GM19452 (cell line): ENCODE measurements around the gene EHD2.

ENCODE experiments used
- ATAC-seq: cut with Tn5 transposase; IDR thresholded peaks from one replicate; pipeline ENCODE4 v1.9.1; 2021; ENCODE audit not compliant: unreplicated experiment

EHD2 gene

GRCh38 chr19:47687906-47688305 lies 25.3 kb upstream of the EHD2 start:
- ATAC-seq: no peak

- no peak for ATAC-seq
These were observed 22.1 kb upstream of the EHD2 start for GRCh38 chr19:47691090-47691489.

- no peak for ATAC-seq
These were observed 21.4 kb upstream of the EHD2 start for GRCh38 chr19:47691782-47692181.

DNA sequence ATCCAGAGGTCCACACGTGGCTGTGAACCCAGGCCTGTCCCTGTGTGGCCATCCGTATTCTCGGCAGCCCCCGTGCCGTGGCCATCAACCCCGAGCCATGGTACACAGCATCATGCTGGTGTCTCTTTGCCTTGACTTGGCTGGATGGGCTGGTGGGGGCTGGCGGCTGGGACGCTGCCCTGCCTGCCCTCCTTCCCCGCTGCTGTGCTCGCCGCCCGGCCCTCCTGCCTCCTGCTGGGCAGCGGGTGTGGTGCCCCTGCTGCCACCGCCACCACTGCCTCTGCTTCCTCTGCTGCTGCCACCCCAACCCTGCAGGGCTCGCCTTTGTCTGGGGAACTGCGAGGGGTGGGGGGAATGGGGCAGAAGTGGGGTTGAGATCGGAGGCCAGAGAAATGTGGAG lies 19.7 kb upstream of the EHD2 start:
- ATAC-seq: no peak

- no peak for ATAC-seq
These were observed 19.3 kb upstream of the EHD2 start for GRCh38 chr19:47693903-47694302.

DNA sequence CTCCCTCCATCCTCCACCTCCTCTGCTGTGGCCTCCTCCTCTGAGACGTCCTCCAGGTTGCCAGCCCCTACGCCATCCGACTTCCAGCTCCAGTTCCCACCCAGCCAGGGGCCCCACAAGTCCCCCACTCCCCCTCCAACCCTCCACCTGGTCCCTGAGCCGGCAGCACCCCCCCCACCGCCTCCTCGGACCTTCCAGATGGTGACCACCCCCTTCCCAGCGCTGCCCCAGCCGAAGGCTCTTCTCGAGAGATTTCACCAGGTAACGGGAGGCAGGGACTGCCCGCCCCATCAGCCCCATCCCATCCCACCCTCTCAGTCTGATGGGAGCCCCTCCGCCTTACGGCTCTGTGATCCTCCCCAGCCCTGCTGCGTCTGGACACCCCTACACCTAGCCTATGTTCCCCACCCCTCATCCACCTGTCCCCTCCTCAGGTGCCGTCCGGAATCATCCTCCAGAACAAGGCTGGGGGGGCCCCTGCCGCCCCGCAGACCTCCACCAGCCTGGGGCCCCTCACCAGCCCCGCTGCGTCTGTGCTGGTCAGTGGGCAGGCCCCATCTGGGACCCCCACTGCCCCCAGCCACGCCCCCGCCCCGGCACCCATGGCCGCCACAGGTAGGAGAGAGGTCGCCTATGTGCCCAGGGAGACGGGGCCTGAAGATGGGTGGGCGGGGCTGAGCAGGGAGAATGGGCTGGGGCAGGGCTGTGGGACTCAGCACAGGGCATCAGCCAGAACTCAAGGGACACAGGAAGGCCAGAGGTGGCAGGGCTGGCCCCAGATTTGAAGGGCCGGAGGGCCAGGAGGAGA lies 18.6 kb upstream of the EHD2 start:
- ATAC-seq: no peak

DNA sequence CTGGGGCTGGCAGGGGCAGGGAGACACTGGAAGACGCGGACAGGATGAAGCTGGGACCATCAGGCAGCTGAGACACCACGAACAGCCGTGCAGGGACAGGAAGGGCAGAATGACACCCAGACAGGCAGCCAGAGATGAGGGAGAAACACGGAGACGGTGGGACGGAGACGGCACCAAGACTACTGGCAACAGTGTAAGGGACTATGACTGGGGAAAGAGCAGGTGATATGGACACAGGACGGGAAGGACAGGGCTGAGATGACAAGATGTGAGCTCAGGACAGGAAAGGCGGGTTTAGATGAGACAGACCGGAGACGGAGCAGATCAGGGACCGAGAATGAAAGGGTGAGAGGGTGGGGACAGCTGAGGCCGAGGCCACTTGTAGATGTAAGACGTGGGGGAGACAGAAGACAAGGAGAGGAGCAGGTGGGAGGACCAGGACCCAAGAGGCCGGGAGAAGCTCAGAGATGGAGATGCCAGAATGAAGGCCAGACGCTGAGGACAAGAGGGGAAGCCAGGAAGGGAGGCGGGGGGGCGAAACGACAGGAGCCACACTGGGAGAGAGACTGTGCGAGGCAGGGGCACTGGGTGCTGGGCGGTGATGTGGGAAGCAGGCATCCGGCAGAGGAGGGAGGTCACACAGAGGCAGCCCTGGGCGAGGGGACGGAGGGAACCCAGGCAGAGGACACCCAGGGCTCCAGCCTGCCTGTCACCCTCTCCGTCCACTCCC lies 17.5 kb upstream of the EHD2 start:
- no peak for ATAC-seq

GRCh38 chr19:47696635-47697034 lies 16.6 kb upstream of the EHD2 start:
- ATAC-seq: no peak

DNA sequence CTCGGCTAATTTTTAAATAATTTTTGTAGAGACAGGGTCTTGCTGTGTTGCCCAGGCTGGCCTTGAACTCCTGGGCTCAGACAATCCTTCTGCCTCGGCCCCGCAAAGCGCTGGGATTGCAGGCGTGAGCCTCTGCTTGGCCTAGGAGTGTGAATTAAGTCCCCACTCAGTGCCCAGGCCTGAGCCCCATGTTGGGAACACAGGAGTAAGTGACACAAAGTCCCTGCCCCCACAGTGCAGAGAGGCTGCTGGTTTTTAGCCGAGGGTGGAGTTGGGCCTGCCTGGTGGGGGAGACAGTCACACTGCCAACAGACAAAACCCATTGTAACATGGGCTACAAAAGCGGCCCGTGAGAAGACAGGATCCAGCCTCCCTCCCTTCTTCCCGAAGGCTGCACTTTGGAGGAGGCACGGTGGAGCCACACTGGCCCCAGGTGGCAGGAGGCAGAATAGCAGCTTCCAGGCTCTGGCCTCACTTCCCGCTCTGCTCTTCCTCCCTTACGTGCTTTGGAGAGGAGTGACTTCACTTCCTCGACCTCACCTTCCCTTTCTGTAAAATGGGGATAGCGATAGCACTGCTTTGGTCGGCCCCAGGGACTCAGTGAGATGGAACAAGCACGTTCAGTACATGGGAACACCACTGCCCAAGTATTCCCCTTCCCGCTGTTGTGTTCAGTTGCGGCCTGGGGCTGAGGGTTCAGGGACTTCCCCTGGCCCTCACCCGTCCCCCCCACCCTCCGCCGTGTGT lies 15.2 kb upstream of the EHD2 start:
- ATAC-seq: no peak

GRCh38 chr19:47698631-47699359 lies 14.4 kb upstream of the EHD2 start:
- ATAC-seq: no peak

- no peak for ATAC-seq
These were observed 13.8 kb upstream of the EHD2 start for GRCh38 chr19:47699360-47699917.

GRCh38 chr19:47700934-47701716 lies 12.1 kb upstream of the EHD2 start:
- no peak for ATAC-seq

DNA sequence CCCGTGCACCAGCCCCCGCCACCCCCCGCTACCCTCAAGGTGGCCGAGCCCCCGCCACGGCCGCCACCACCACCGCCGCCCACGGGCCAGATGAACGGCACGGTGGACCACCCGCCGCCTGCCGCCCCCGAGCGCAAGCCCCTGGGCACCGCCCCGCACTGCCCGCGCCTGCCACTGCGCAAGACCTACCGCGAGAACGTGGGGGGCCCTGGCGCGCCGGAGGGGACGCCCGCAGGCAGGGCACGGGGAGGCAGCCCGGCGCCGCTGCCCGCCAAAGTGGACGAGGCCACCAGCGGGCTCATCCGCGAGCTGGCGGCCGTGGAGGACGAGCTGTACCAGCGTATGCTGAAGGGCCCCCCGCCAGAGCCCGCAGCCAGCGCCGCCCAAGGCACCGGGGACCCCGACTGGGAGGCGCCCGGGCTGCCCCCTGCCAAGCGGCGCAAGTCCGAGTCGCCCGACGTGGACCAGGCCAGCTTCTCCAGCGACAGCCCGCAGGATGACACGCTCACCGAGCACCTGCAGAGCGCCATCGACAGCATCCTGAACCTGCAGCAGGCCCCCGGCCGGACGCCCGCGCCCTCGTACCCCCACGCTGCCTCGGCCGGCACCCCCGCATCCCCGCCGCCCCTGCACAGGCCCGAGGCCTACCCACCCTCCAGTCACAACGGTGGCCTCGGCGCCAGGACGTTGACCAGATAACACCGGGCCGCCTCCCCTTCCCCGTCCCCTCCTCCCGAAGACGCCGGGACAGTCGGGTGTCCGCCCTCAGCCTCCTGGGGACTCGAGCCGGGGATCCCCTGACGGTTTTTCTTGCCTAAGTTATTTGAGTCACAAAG lies 11.3 kb upstream of the EHD2 start:
- ATAC-seq: no peak

DNA sequence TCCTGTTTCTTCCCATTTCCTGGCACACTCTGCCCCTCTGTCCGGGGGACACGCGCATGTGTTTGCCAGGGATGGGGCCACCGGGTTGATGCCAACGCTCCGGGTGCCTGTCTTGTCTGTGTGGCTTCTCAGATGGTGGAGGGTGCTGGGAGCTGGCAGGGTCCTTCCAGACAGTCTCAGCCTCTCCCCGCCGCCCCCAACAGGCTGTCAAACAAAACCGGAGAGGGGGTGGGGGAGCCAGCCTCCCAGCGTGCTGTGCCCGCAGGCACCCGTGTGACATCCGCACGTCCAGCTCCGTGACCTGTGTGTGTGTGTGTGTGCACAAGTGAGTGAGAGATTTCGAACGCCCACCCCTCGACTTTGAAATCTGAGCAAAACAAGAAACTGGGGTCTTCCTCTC lies 10.6 kb upstream of the EHD2 start:
- no peak for ATAC-seq

DNA sequence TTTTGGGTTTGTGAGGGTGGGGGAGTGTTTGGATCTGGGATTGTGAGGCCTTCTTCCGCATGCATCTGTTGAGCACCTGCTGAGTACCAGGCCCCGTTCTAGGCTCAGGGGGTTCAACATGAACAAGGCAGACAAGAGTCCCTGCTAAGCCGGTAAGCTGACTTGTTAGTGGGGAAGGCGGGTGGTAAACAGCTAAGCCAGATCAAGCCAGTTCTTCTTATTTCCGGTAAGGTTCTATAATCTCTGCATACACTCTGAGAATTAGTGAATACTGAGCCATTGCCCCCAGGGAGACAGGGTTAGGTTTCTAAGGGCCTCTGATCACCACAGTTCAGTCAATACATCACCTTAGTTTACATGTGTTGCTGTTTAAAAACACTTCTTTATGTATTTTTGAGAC lies 9.9 kb upstream of the EHD2 start:
- ATAC-seq: no peak

DNA sequence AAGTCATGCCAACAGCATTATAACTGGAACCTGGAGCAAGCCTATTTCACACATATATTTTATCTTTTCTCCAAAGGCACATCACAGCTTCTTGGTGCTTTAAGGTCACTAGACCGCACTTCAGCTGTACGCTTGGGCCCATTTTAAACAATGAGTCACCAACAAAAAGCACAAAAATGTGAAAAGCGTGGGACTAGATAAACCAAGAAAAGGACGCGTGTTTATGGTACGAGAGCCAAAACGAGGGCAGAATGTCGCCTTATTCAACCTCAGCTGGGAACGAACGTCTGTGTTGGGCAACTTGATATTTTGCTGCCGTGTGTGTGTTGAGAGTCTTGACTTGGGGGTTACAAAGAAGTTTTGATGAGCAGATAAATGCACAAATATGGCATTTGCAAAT lies 9.2 kb upstream of the EHD2 start:
- no peak for ATAC-seq

DNA sequence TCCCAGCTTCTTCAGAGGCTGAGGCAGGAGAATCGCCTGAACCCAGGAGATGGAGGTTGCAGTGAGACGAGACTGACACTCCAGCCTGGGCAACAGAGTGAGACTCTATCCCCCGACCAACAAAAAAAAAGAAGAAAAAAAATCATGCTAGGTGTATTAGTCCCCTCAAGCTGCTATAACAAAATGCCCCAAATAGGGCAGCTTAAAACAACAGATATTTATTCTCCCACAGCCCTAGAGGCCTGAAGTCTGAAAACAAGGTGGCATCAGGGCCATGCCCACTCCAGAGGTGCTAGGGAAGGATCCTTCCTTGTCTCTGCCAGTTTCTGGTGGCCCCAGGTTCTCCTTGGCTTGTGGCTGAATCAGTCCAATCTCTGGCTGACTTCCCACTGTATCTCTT lies 8.6 kb upstream of the EHD2 start:
- no peak for ATAC-seq

DNA sequence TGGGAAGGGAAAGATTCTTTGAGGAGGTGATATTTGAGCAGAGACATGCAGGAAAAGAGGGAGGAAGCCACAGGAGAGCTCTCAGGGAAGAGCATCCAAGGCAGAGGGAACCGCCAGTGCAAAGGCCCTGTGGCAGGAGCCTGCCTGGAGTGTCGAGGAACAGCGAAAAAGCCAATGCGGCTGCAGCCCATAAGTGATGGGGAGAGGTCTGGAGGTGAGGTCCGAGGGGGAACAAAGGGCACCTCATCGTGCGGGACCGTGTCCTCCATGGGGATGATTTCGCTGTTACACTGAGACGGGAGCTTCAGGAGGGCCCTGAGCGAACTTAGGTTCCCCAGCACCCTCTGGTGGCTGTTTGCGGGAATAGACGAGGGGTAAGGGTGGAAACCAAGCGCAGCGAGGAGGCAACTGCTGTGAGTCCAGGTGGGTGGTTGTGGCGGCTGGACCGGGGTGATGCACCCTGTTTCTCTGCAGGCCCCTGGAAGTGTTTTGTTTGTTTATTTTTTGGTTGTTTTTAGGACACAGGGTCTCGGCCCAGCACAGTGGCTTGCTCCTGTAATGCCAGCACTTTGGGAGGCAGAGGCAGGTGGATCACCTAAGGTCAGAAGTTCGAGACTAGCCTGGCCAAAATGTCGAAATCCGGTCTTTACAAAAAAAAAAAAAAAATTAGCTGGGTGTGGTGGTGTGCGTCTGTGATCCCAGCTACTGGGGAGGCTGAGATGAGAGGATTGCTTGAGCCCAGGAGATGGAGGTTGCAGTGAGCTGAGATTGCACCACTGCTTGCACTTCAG lies 5.9 kb upstream of the EHD2 start:
- no peak for ATAC-seq
